Retinal pigment epithelial cell (primary cell): ENCODE measurements around the gene AIG1.
"Not testable (repeated sequence)": the region's sequence is repeated elsewhere in the genome, so short reads cannot be mapped to it uniquely, and the experiment has no call there.

Experiments
- DNase-seq: peaks from one replicate; pipeline ENCODE4 v3.0.0-alpha.2; 2010; ENCODE audit warnings: low read depth
- H3K4me3 ChIP-seq: 2 replicates; pipeline ENCODE4 v1.5.1; 2011; ENCODE audit warnings: mild to moderate bottlenecking, low read length, control low read depth, moderate library complexity
- CTCF ChIP-seq: conservative IDR thresholded peaks from 2 replicates; pipeline ENCODE4 v1.5.1; 2011; ENCODE audit warnings: low read depth, low read length, control low read depth, inconsistent platforms

AIG1 gene

GRCh38 chr6:143135797-143136561 is 75.3 kb downstream of the AIG1 start:
- no peak overlapping the region for H3K4me3 ChIP-seq
- no peak for DNase-seq
- no peak for TF ChIP-seq CTCF

DNA sequence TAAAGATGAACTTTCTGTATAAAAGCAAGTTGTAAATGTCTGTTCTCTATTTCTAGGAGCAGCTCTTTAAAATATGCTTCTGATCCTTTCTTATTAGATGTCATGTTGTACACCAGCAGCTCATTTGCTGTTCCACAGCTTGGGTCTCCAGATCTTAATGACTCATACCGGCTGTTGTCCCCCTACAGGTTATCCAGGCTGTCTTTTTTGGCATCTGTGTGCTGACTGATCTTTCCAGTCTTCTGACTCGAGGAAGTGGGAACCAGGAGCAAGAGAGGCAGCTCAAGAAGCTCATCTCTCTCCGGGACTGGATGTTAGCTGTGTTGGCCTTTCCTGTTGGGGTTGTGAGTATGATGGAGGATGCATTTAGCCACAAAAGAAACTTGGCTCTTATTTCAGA is 76.0 kb downstream of the AIG1 start:
- H3K4me3 ChIP-seq: no peak overlapping the region
- DNase-seq: no peak
- no peak for TF ChIP-seq CTCF

GRCh38 chr6:143139239-143139784 is 78.6 kb downstream of the AIG1 start:
- no peak for TF ChIP-seq CTCF
- DNase-seq: no peak
- H3K4me3 ChIP-seq: no peak overlapping the region

GRCh38 chr6:143139884-143140283 is 79.2 kb downstream of the AIG1 start:
- not testable (repeated sequence) for H3K4me3 ChIP-seq, DNase-seq

- no peak for DNase-seq
- no peak for TF ChIP-seq CTCF
- H3K4me3 ChIP-seq: no peak overlapping the region
Observed at GRCh38 chr6:143140767-143141166, 80.1 kb downstream of the AIG1 start.

- TF ChIP-seq CTCF: no peak
- DNase-seq: no peak
Observed at GRCh38 chr6:143141442-143141841, 80.8 kb downstream of the AIG1 start.

DNA sequence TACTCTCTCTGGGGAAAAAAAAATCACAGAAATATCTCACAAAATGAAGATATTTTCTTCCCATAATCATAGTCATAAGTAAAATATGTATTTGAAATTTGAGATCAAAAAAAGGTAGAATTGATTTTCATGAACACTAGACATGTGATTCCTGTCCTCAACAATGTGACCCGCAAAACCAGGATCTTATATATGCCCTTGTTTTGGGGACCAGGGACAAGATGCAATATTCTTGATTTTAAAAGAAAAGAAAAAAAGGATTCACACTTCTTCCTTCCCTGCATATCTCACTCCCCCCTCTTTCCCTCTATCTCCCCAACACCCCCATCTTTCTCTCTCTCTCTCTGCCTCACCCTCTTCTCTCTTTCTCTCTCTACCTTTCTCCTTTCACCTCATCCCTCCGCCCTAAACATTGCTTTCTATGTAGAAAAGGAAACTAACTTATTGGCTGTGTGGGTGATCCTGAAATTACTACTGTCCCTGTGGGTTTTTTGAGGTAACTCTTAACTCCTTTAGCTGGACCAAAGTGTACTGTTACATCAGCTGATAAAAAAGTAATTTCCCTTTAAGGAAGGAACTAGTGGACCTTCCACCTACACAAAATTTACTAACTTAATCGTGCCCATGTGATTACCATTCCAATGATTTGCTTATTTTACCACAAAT is 85.6 kb downstream of the AIG1 start:
- DNase-seq: no peak
- H3K4me3 ChIP-seq: no peak overlapping the region
- TF ChIP-seq CTCF: no peak

More at GRCh38 chr6:143141442-143141841, 80.8 kb downstream of the AIG1 start:
- H3K4me3 ChIP-seq: no peak overlapping the region
